ENCODE results near the gene DNASE2B. TPM values are rescaled to one million over a fixed set of nuclear protein-coding genes. Genes with fewer than 3 reads are reported as not detected.

Gene DNASE2B
- total and polyA plus RNA-seq, 12 donors: 0.10 to 1.2 (median 0.35) TPM; not detected in 4

- H3K4me1 ChIP-seq (replicated peaks in 1 of 2): peaks cover 0 to 7% of the 10 kb centered on the region in 2 donors
- H3K4me3 ChIP-seq: no peak overlapping the region
- intact Hi-C loops (cut with DNase I): no loop called here
- 92 to 100% (median 100%) methylated on average over 1 of the region's 1 CpG for WGBS, 4 donors
- no peaks in the 10 kb centered on the region for H3K36me3 ChIP-seq (replicated peaks in 1 of 2)
- H3K27me3 ChIP-seq: no peaks in the 10 kb centered on the region
- no peak overlapping the region for H3K27ac ChIP-seq
- no peak for DNase-seq
- no peaks in the 10 kb centered on the region for H3K9me3 ChIP-seq (replicated peaks in 1 of 3)
- no peak for TF ChIP-seq POLR2A (IDR thresholded peaks at IDR 0.05)
- TF ChIP-seq CTCF (IDR thresholded peaks at IDR 0.05): no peak
Measured at GRCh38 chr1:84406346-84406861, 8.1 kb downstream of the DNASE2B start.

- TF ChIP-seq POLR2A (IDR thresholded peaks at IDR 0.05) (no peak), CTCF (IDR thresholded peaks at IDR 0.05) (no peak)
- H3K27ac ChIP-seq: peak overlapping the region in 1 of 5 donors; percentile 31
- intact Hi-C loops (cut with DNase I): no loop called here
- H3K9me3 ChIP-seq (replicated peaks in 1 of 3): no peaks in the 10 kb centered on the region
- H3K4me1 ChIP-seq (replicated peaks in 1 of 2): peaks cover 0 to 7% of the 10 kb centered on the region in 2 donors
- 48 to 61% (median 51%) methylated on average over 1 of the region's 1 CpG for WGBS, 4 donors
- H3K27me3 ChIP-seq: no peaks in the 10 kb centered on the region
- no peak overlapping the region for H3K4me3 ChIP-seq
- no peak for DNase-seq
- no peaks in the 10 kb centered on the region for H3K36me3 ChIP-seq (replicated peaks in 1 of 2)
Measured at GRCh38 chr1:84407524-84407923, 9.2 kb downstream of the DNASE2B start.

- DNase-seq: no peak
- Histone ChIP-seq H3K4me1 (replicated peaks in 1 of 2) (peaks cover 0 to 7% of the 10 kb centered on the region in 2 donors), H3K36me3 (replicated peaks in 1 of 2) (no peaks in the 10 kb centered on the region), H3K27ac (peak overlapping the region in 1 of 5 donors; percentile 31), H3K4me3 (no peak overlapping the region), H3K27me3 (no peaks in the 10 kb centered on the region), H3K9me3 (replicated peaks in 1 of 3) (no peaks in the 10 kb centered on the region)
- WGBS, 4 donors: 87 to 95% (median 92%) methylated on average over 2 of the region's 2 CpGs
- intact Hi-C loops (cut with DNase I): no loop called here
- TF ChIP-seq CTCF (IDR thresholded peaks at IDR 0.05) (no peak), POLR2A (IDR thresholded peaks at IDR 0.05) (no peak)
Measured at GRCh38 chr1:84407958-84408422, 9.7 kb downstream of the DNASE2B start.

- TF ChIP-seq CTCF (IDR thresholded peaks at IDR 0.05) (no peak), POLR2A (IDR thresholded peaks at IDR 0.05) (no peak)
Measured at GRCh38 chr1:84409888-84410287, 11.6 kb downstream of the DNASE2B start.

More at GRCh38 chr1:84409888-84410287, 11.6 kb downstream of the DNASE2B start:
- H3K9me3 ChIP-seq (replicated peaks in 1 of 3): no peaks in the 10 kb centered on the region
- H3K4me3 ChIP-seq: no peak overlapping the region
- intact Hi-C loops (cut with DNase I): no loop called here
- 65 to 73% (median 70%) methylated on average over 2 of the region's 2 CpGs for WGBS, 4 donors
- H3K27me3 ChIP-seq: no peaks in the 10 kb centered on the region
- DNase-seq: no peak
- peaks cover 0 to 7% of the 10 kb centered on the region in 2 donors for H3K4me1 ChIP-seq (replicated peaks in 1 of 2)
- H3K27ac ChIP-seq: no peak overlapping the region
- H3K36me3 ChIP-seq (replicated peaks in 1 of 2): no peaks in the 10 kb centered on the region

All from adrenal gland (tissue), 12 donors.